Skeletal muscle satellite cell (primary cell): ENCODE data around the gene EIF3B.
"Not testable (repeated sequence)": the region's sequence is repeated elsewhere in the genome, so short reads cannot be mapped to it uniquely, and the experiment has no call there.

Experiments
- H3K27me3 ChIP-seq: 2 replicates; pipeline ENCODE4 v1.7.0; 2013; ENCODE audit warnings: low read length; ENCODE audit not compliant: control insufficient read depth, insufficient read depth
- H3K36me3 ChIP-seq: 2 replicates; pipeline ENCODE4 v1.7.0; 2013; ENCODE audit warnings: mild to moderate bottlenecking, control low read depth, low read length; ENCODE audit not compliant: insufficient read depth
- H3K4me1 ChIP-seq: 2 replicates; pipeline ENCODE4 v1.7.0; 2013; ENCODE audit warnings: low read length; ENCODE audit not compliant: control insufficient read depth, insufficient read depth
- H3K4me2 ChIP-seq: 2 replicates; pipeline ENCODE4 v1.7.0; 2013; ENCODE audit warnings: mild to moderate bottlenecking, low read length
- H3K4me3 ChIP-seq: 2 replicates; pipeline ENCODE4 v1.7.0; 2013; ENCODE audit warnings: low read length
- H3K9ac ChIP-seq: 2 replicates; pipeline ENCODE4 v1.7.0; 2013; ENCODE audit warnings: mild to moderate bottlenecking, low read depth, low read length, moderate library complexity
- H3K9me3 ChIP-seq: replicated peaks from 2 replicates; pipeline ENCODE4 v1.7.0; 2013; ENCODE audit warnings: mild to moderate bottlenecking, control low read depth, low read length

Gene EIF3B

DNA sequence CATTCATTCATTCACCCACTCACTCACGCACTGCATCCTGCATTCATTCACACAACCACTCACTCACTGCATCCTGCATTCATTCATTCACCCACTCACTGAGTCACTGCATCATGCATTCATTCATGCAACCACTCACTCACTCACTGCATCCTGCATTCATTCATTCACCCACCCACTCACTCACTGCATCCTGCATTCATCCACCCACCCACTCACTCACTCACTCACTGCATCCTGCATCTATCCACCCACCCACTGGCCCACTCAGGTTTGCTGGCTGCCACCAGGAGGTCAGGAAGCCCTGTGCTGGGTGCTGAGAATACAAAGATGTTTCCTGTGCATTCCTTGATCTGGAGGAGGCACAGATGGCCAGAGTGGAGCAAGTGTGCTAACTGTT, 38.0 kb upstream of the EIF3B start:
- Histone ChIP-seq H3K9ac (no peak overlapping the region), H3K9me3 (no peaks in the 10 kb centered on the region), H3K36me3 (no peaks in the 10 kb centered on the region), H3K27me3 (no peaks in the 10 kb centered on the region), H3K4me3 (no peak overlapping the region), H3K4me1 (no peaks in the 10 kb centered on the region), H3K4me2 (no peak overlapping the region)

DNA sequence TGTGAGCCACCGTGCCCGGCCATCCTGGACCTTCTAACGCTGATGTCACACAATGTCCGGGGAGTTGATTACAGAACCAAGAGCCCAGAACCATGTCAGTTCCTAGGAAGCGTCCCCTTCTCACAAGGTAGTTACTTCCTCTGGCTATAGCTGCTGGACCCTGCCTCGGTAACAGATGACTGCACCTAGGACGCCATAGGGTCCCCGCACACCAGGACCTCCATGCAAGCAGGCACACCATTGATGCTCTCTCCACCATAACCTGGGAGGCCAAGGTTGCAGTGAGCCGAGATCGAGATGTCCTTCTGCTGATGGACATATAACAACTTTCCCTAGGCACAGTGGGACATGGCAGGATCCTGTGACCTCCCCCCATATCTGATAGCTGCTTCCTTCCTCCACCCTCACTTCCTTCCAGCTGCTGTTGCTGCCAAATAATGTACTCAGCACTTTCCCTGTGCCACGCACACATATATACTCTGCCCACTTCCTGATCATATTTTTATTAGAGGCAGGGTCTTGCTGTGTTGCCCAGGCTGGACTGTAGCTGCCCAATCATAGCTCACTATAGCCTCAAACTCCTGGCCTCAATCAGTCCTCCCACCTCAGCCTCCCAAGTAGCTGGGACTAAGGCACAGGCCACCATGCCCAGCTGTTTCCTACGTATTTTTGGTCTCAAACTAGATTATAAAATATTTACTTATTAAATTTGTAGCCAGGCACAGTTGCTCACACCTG, 36.9 kb upstream of the EIF3B start:
- Histone ChIP-seq H3K4me2 (no peak overlapping the region), H3K9ac (no peak overlapping the region), H3K36me3 (no peaks in the 10 kb centered on the region), H3K27me3 (no peaks in the 10 kb centered on the region), H3K4me3 (no peak overlapping the region), H3K4me1 (no peaks in the 10 kb centered on the region), H3K9me3 (no peaks in the 10 kb centered on the region)

DNA sequence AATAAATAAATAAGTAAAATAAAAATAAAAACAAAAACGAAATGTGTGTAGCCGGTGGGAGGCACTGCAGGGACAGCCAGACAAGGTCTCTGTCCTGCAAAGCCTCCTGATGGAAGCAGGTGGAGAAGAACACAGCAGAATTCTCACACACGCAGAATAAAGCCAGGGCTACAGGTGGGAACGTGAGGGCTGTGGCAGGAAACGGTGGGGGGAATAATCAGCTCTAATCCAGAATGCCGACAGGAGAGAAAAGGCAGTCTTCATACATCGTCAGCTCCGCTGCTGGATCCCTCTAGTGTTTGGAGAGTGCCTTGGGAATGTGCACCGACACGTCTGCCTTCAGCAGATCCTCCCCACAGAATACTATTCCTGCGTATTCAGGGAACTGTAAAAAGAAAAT, 33.6 kb upstream of the EIF3B start:
- Histone ChIP-seq H3K4me1 (no peaks in the 10 kb centered on the region), H3K27me3 (no peaks in the 10 kb centered on the region), H3K9ac (no peak overlapping the region), H3K36me3 (no peaks in the 10 kb centered on the region), H3K4me3 (no peak overlapping the region), H3K9me3 (no peaks in the 10 kb centered on the region), H3K4me2 (no peak overlapping the region)

DNA sequence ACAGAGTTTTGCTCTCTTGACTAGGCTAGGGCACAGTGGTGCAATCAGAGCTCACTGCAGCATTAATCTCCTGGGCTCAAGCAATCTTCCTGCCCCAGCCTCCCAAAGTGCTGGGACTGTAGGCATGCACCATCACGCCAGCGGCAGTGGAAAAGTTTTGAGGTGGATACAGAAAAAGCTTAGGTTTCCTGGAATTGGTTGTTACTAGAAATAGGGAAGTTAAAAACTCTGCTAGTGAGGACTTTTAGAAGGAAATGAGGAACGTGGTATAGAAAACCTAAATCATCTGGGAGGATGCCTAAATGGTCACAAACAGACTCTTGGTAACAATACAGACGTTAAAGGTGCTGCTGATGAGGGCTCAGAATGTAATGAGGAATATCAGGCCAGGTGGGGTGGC, 29.5 kb upstream of the EIF3B start:
- H3K9me3 ChIP-seq: no peaks in the 10 kb centered on the region
- no peaks in the 10 kb centered on the region for H3K36me3 ChIP-seq
- no peak overlapping the region for H3K4me3 ChIP-seq
- no peaks in the 10 kb centered on the region for H3K4me1 ChIP-seq
- no peaks in the 10 kb centered on the region for H3K27me3 ChIP-seq
- H3K9ac ChIP-seq: no peak overlapping the region
- no peak overlapping the region for H3K4me2 ChIP-seq

DNA sequence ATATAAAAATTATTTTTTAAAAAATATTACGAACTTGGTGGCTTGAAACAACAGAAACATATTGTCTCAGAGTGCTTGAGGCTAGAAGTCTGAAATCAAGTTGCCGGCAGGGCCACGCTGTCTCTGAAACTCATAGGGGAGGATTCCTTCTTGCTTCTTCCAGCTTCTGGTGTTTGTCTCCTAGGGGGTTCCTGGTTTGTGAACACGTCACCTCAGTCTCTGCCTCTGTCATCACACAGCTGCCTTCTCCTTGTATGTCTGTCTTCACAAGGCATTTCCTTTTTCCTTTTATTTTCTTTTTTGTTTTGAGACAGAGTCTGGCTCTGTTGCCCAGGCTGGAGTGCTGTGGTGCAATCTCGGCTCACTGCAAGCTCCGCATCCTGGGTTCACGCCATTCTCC, 27.7 kb upstream of the EIF3B start:
- H3K27me3 ChIP-seq: no peaks in the 10 kb centered on the region
- H3K9ac ChIP-seq: no peak overlapping the region
- no peaks in the 10 kb centered on the region for H3K36me3 ChIP-seq
- no peak overlapping the region for H3K4me3 ChIP-seq
- no peak overlapping the region for H3K4me2 ChIP-seq
- H3K9me3 ChIP-seq: no peaks in the 10 kb centered on the region
- no peaks in the 10 kb centered on the region for H3K4me1 ChIP-seq

DNA sequence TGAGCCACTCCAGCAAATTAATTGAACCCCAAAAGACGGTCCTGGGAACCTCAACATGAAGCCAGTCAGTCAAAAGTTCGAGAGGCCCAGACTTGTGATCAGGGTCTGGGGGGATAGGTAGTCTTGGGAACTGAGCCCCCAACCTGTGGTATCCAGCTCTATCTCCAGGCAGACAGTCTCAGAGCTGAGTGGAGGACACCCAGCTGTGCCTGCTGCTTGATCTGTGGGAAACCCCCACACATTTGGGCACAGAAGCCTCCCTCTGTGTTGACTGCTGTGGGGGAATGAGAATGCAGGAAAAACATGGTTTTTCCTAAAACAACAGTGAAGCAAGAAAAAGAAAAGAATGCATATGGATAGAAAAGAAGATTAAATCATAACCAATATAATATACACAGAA, 24.1 kb upstream of the EIF3B start:
- H3K27me3 ChIP-seq: no peaks in the 10 kb centered on the region
- H3K9ac ChIP-seq: no peak overlapping the region
- H3K4me2 ChIP-seq: no peak overlapping the region
- H3K4me1 ChIP-seq: no peaks in the 10 kb centered on the region
- no peaks in the 10 kb centered on the region for H3K9me3 ChIP-seq
- peaks cover 4% of the 10 kb centered on the region for H3K36me3 ChIP-seq
- H3K4me3 ChIP-seq: no peak overlapping the region

DNA sequence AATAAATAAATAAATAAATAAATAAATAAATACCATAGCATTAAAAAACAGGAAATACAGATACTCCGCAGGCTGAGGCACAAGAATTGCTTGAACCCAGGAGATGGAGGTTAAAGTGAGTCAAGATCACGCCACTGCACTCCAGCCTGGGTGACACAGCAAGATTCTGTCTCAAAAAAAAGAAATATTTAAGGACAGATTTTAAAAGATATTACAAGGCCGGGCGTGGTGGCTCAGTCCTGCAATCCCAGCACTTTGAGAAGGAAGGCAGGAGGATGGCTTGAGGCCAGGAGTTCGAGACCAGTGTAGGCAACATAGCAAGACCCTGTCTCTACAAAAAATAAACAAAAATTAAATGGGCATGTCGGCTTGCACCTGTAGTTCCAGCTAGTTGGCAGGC, 22.9 kb upstream of the EIF3B start:
- Histone ChIP-seq H3K36me3 (peaks cover 4% of the 10 kb centered on the region), H3K4me3 (no peak overlapping the region), H3K9ac (no peak overlapping the region), H3K4me2 (no peak overlapping the region), H3K27me3 (no peaks in the 10 kb centered on the region), H3K4me1 (no peaks in the 10 kb centered on the region), H3K9me3 (no peaks in the 10 kb centered on the region)

DNA sequence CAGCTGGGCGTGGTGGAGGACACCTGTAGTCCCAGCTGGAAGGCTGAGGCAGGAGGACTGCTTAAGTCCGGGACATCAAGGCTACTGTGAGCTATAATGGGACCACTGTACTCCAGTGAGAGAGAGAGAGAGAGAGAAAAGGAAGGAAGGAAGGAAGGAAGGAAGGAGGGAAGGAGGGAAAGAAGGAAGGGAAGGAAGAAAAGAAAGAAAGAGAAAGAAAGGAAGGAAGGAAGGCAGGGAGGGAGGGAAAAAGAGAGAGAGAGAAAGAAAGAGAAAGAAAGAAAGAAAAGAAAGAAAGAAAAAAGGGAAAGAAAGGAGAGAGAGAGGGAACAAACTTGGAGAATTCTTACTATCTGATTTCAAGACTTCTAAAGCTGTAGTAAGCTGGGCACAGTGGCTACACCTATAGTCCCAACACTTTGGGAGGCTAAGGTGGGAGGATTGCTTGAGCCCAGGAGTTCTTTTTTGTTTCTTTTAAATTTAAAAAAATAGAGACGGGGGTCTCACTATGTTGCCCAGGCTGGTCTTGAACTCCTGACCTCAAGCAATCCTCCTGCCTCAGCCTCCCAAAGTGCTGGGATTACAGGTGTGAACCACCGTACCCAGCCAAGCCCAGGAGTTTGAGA, 21.9 kb upstream of the EIF3B start:
- H3K27me3 ChIP-seq, H3K4me1 ChIP-seq, H3K9me3 ChIP-seq, H3K9ac ChIP-seq, H3K4me3 ChIP-seq, H3K36me3 ChIP-seq, H3K4me2 ChIP-seq: not testable (repeated sequence)

DNA sequence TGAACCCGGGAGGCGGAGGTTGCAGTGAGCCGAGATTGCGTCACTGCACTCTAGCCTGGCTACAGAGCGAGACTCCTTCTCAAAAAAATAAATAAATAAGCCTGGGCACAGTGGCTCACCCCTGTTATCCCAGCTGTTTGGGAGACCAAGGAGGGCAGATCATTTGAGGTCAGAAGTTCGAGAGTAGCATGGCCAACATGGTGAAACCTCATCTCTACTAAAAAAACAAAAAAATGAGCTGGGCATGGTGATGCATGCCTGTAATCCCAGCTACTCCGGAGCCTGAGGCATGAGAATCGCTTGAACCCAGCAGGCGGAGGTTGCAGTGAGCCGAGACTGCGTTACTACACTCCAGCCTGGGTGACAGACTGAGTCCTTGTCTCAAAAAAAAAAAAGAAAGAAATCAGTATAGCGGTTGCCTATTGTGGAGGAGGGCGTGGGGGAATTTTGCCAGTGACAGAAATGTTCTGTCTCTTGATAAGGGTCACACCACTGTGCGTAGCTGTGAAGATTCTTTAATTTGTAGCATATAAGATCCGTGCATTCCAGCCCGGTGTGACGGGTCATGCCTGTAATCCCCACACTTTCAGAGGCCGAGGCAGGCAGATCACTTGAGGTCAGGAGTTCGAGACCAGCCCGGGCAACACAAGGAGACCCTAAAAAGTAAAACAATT, 17.9 kb upstream of the EIF3B start:
- H3K4me3 ChIP-seq: no peak overlapping the region
- no peak overlapping the region for H3K4me2 ChIP-seq
- no peaks in the 10 kb centered on the region for H3K4me1 ChIP-seq
- no peaks in the 10 kb centered on the region for H3K27me3 ChIP-seq
- no peaks in the 10 kb centered on the region for H3K9me3 ChIP-seq
- no peak overlapping the region for H3K9ac ChIP-seq
- H3K36me3 ChIP-seq: peaks cover 4% of the 10 kb centered on the region

DNA sequence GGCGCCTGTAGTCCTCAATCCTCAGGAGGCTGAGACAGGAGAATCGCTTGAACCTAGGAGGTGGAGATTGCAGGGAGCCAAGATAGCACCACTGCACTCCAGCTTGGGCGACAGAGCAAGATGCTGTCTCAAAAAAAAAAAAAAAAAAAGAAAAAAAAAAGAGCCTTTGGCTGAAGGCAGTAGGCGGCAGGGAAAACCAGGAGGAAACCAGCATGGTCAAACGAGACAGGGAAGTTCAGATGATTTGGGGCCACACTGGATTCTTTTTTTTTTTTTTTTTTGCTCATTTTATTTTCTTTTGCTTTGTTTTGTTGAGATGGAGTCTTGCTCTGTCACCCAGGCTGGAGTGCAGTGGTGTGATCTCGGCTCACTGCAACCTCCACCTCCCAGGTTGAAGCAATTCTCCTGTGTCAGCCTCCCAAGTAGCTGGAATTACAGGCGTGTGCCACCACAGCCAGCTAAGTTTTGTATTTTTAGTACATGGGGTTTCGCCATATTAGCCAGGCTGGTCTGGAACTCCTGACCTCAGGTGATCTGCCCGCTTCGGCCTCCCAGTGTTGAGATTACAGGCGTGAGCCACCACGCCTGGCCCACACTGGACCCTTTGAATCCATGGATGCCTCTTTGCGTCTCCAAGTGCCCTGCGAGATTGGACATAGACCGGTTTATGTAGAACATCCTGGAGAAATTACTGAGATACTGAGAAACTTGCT, 7.1 kb upstream of the EIF3B start:
- H3K4me3 ChIP-seq, H3K36me3 ChIP-seq, H3K27me3 ChIP-seq, H3K4me1 ChIP-seq, H3K9me3 ChIP-seq: not testable (repeated sequence)
- peak overlapping the region; percentile 54 for H3K9ac ChIP-seq
- H3K4me2 ChIP-seq: peak overlapping the region; percentile 52

DNA sequence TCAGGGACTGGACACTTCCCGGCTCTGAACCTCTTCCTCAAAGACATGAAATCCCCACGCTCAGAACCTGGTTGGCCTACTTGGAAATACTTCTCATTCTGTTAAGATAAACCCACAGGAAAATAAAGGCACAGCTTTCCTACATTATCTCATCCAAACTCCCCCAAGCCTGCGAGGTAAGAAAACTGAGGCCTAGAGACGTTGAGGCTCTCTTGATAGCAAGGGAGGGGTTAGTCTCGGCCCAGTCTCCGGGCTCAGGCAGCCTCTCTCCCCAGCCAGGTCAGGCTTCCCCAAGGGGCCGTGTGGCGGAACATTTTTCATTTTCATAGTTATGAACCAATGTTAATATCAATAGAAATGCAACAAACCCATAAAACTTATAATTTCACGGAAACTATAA, 4.6 kb upstream of the EIF3B start:
- Histone ChIP-seq H3K4me2 (no peak overlapping the region), H3K27me3 (no peaks in the 10 kb centered on the region), H3K9me3 (no peaks in the 10 kb centered on the region), H3K9ac (no peak overlapping the region), H3K4me3 (no peak overlapping the region), H3K4me1 (peaks cover 6% of the 10 kb centered on the region), H3K36me3 (no peaks in the 10 kb centered on the region)
